GM21786 (cell line): ENCODE data around the gene SNX20.

Source experiments
- ATAC-seq: cut with Tn5 transposase; IDR thresholded peaks from one replicate; pipeline ENCODE4 v1.9.1; 2021; ENCODE audit not compliant: unreplicated experiment

The SNX20 gene

DNA sequence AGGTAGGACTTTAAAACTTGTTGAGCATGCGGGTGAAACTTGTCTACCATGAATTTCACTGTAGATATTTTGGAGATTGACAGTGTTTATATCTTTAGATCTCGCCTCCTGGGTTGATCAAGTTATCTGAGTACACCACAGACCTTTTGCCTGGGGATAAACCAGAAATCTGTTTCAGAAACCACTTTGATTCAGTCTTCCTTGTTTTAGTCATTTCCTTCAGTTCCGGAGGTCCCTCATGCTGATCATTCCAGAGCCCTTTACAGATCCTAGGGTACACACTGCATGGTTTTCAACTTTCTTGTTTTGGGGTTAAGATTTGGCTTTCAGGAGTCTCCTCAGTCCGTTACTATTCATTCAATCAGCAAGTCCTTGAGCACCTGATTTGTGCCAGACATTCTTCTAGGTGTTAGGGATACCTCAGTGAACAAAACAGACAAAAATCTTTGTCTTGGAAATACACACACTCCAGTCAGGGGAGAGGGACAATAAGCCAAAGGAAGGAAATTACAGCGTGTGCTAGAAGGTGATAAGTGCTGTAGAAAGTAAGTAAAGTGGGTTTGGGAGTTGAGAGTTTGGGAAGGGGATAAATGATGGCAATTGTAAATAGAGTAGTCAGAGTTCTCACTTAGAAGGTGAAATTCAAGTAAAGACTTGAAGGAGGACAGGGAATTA is 24.5 kb upstream of the SNX20 start:
- ATAC-seq: no peak

DNA sequence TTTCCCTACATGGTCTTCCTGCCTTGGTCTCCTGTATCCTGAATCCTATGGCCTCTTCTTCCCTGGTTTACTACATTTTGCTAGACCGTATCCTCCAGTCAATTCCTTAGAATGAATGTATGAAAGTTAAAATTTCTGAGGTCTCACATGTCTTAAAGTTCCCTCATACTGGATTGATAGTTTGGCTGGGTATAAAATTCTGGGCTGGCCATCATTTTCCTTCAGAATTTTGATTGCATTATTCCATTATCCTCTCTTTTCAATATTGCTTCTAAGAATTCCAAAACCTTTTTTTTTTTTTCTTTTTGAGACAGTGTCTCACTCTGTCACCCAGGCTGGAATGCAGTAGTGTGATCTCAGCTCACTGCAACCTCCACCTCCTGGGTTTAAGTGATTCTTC is 23.1 kb upstream of the SNX20 start:
- ATAC-seq: no peak

DNA sequence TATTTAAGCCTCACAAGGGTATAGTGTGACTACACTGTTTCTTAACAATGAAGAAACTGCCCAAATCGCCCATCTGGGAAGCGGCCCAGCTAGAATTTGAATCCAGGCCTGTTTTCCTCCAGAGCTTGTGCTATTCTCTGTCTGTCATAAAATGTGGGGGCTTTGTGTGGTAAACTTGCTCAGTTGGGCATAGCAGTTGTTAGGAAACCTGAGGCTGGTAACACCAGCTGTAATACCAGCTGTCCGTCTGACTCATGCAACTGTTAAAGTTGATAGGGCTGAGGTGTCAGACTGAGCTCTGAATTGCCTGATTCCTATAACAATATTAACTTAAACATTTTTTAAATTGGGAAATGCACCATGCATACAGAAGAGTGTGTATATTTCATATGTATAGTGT is 21.6 kb upstream of the SNX20 start:
- no peak for ATAC-seq

DNA sequence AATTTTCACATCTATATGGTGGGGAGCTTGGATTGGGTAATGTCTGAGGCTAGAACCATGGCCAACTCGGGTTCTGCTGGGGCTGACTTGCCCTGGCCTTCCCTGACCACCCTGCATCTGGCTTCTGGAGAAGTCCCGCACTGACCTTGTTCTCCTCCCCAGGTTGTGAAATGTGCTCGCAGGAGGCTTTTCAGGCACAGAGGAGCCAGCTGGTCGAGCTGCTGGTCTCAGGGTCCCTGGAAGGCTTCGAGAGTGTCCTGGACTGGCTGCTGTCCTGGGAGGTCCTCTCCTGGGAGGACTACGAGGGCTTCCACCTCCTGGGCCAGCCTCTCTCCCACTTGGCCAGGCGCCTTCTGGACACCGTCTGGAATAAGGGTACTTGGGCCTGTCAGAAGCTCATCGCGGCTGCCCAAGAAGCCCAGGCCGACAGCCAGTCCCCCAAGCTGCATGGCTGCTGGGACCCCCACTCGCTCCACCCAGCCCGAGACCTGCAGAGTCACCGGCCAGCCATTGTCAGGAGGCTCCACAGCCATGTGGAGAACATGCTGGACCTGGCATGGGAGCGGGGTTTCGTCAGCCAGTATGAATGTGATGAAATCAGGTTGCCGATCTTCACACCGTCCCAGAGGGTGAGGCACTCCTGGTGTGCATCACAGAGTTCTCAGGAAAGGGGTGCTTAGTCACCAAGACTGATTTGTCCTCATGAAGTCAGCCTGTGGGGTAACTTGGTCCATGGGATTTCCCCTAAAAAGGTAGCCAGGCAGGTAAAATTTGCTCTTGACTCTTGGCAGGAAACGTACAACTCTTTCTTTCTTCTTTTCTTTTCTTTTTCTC is 18.4 kb upstream of the SNX20 start:
- no peak for ATAC-seq

DNA sequence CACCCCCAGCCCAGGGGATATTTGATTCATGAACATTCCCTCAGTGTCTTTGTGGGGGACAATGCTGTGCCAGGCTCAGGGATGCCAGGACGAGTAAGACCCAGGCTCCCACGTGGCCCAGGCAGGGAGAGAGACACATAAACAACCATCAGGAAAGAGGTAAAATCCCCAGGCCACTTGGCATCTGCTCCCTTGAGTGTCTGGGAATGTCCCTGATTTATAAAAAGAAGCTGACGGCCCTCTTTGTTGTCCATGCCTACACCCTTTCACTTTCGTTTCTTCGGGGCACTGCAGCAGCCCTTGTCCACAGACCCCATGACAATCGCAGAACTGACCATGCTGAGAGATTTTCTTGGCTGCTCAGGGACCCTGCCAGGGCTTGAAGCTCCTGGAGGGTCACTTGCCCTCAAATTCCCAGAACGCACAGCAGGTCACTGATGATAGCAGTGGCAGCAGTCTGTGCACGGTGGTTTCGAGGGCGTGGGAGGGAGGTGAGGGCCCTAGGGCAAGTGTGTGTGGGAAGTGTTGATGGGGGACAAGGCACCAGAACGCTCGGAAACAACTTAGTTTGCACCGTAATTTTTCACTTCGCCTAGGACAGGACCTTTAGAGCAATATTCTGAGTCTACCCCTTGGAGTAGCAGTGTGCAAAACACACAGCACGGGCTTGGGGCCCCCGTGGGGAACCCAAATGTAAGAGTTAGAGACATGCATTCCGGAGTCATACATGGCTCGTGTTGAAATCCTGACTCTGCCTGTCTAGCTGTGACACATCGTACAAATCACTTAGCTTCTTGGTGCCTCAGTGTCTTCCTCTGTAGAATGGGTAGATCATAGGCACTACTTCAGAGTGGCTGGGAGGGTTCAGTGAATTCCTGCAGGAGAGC is 17.0 kb upstream of the SNX20 start:
- ATAC-seq: peak; percentile 41

DNA sequence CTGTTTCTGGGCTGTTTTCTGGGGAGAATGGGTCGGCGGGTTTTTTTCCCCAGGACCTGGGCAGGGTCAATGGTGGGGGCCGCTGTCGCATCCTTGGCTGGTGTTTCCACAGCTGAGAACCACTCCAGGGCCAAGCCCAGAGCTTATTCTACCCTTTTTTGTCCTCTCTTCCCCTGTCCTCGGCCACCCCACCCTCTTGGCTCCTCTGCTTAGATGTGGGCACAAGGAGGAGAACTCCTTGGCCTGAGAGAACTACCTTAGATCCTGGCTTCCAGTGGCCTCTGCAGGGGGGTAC is 16.3 kb upstream of the SNX20 start:
- ATAC-seq: no peak

DNA sequence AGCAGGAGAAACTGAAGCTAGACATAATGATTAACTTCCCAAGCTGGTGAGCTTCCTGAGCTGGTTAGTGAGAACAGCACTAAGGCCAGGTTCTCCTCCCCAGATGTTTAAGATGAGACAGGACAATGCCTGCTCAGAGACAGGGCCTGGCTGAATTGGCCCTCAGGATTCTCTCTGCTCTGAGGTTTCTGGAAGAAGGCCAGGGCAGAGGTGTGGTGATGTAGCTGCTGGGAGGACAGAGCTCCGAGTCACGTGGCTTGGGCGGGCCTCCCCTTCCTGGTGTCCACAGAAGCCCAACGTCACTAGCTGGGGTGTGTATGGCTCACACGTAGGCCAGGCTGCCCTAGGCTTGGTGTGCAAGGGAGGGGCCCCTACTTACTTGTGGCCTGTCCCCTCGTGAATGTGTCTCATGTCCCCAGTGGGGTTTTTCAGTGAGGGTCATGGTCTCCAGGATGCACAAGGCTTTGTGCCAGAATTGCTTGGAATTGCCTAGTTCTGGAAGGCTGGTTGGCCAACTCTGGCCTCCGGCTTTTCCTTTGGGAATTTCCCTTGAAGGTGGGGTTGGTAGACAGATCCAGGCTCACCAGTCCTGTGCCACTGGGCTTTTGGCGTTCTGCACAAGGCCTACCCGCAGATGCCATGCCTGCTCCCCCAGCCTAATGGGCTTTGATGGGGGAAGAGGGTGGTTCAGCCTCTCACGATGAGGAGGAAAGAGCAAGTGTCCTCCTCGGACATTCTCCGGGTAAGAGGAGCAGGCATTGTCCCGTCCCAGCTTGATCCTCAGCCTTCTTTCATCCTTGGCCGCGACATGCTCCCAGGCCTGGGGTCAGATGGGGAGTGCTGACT is 15.7 kb upstream of the SNX20 start:
- peak; percentile 67 for ATAC-seq

DNA sequence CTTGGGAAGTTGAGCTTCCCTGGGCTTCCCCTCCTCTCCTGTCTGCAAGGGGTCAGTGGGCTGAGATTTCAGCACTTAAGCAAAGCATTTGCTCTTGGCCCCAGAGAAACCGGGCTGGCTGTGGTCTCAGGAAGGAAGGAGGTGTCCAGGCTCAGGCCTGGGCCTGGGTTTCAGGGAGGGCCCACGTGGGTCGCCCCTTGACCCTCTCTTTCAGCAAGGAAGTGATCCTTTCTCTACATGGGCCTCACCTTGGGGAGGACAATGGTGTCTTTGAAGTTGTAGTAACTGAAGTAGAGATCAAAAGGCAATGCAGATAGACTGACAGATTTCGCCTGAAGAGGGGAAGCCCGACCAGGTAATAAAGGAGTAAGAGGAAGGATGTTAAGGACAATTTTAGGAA is 15.0 kb upstream of the SNX20 start:
- no peak for ATAC-seq

DNA sequence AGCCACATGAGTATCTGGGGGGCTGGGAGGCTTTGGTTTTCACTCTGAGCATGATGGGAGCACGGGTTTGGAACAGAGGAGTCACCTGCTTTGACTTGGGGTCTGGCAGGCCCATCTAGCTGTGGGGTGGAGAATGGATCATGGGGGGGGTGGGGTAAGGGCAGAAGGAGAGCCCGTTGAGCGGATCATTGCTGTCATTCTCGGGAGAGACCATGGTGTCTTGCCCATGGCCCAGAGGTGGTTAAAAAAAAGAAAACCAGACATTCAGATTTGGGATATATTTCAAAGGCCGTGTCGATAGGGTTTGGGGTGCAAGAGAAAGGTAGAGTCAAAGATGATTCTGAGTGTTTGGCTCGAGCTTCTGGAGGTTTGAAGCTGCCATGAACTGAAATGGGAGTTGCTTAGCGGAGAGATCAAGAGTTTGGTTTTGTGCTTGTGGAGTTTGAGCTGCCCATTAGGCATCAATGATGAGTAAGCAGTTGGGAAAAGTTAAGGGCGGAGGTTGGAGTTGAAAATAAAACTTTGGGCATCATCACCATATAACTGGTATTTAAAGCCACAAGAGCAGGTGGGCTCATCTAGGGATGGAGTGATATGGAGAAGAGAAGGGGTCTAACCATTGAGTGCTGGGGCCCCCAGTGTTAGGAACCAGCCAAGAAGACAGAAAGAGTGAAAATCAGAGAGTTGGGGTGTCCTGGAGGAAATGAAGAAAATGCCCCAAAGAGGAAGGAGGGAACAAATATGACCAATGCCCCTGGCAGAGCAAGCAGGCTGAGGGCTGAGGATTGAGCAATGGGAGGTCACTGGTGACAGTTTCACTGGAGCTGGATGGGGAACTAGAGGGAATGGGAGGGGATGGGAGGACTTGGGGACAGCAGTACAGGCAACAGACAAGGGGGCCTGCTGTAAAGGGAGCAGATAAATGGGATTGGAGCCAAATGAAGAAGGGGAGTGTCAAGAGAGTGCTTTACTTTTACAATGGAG is 14.2 kb upstream of the SNX20 start:
- ATAC-seq: no peak

DNA sequence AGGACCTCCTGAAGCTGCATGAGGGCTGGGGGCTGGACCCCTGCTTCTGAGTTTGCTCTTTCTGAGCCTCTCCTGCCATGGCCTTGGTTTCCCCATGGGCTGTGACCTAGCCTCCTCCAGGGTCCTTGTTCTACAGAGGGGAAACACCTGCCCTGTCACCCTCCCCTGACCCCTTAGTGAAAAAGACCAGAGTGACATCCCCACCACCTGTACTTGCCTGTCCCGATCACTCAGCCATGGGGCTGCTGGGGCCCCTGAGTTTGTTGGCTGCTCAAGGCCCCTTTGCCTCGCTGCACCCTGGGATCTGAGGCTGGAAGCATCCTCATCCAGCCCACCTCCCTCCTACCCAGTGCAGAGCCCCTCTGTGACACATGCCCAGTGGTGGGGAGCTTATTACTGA is 13.1 kb upstream of the SNX20 start:
- peak; percentile 19 for ATAC-seq

DNA sequence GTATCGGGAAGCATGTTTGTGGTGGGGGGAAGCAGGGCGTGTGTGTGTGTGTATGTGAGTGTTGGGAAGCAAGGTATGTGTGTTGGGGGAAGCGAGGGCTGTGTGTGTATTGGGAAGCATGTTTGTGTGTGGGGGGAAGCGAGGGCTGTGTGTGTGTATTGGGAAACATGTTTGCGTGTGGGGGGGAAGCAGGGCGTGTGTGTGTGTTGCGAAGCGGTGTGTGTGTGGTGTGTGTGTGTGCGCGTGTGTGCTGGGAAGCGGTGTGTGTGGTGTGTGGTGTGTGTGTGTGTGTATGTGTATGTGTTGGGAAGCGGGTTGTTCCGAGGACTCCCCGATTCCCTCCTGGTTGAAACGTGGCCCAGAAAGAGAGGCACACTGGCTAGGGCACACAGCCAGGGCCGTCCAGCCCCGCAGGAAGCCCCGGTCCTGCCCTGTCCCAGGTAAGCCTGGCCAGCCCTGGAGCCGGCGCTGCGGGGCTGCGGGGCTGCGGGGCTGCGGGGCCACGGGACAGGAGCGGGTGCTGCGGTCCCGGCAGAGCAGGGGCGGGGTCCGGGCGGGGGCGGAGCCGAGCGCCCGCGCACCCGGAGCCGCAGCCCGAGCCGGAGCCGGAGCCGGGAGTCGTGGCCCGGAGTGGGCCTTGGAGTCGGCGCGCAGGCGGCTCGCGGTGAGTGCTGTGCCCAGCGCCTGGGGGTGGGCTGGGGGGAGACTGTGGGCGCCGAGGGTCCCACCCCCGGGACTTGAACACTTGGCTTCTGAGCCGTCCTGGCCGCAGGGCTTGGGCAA is 12.1 kb upstream of the SNX20 start, which contains the start of gene NOD2:
Gene NOD2 (plus strand): TSS at position 608 of the 783 bp plus-strand sequence. CDS start 5,890 bp downstream, outside the sequence.
- ATAC-seq: no peak

DNA sequence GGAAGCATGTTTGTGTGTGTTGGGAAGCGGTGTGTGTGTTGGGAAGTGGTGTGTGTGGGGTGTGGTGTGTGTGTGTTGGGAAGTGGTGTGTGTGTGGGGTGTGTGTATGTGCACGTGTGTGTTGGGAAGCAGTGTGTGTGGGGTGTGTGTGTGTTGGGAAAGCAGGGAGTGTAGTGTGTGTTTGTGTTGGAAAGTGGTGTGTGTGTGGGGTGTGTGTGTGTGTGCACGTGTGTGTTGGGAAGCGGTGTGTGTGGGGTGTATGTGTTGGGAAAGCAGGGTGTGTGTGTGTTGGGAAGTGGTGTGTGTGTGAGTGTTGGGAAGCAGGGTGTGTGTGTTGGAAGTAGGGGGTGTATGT is 11.5 kb upstream of the SNX20 start:
- ATAC-seq: no peak

DNA sequence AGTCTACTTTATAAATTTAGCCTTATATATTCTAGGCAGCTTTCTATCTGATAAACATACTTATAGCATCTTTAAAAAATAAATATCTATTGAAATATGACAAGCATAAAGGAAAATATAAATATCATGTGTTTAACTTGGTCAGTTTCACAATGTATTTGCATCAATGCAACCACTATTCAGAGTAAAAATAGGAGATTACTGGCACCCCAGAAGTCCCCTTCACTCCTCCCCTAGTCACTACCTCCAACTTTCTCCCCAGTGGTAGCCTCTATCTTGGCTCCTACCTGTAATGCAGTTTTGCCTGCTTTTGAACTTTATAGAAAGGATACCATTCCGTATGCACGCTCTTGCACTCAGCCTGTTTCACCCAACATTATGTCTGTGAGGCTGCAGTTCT is 9.1 kb upstream of the SNX20 start:
- no peak for ATAC-seq

DNA sequence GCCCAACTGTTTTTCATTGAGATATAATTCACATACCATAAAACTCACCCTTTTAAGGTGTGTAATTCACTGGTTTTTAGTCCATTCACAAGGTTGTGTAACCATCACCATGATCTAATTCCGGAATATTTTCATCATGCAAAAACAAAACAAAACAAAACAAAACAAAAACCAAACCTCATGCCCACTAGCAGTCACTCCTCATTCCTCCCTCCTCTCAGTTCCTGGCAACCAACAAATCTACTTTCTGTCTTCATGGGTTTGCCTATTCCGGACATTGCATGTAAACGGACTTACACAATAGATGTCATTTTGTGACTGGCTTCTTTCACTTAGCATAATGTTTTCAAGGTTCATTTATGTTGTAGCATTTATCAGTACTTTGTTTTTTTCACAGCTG is 7.8 kb upstream of the SNX20 start:
- no peak for ATAC-seq

DNA sequence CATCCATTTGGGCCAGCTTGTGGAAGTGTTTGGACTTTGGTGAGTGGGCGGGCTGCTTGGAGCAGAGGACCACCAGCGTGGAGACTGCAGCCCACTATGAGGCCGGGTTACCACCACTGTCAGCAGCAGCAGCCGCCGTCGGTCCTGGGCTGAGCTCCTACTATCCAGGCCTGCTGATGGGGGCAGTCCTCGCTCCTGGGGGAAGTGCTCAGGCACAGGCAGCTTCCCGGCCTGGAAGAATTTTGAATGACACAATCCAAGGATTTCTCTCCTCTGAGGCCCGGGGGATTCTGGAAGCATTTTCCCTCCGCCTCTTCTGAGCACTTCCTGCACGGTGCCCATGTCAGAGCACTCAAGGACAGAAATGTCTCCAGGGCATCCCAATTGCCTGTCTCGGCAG is 7.0 kb upstream of the SNX20 start:
- no peak for ATAC-seq

DNA sequence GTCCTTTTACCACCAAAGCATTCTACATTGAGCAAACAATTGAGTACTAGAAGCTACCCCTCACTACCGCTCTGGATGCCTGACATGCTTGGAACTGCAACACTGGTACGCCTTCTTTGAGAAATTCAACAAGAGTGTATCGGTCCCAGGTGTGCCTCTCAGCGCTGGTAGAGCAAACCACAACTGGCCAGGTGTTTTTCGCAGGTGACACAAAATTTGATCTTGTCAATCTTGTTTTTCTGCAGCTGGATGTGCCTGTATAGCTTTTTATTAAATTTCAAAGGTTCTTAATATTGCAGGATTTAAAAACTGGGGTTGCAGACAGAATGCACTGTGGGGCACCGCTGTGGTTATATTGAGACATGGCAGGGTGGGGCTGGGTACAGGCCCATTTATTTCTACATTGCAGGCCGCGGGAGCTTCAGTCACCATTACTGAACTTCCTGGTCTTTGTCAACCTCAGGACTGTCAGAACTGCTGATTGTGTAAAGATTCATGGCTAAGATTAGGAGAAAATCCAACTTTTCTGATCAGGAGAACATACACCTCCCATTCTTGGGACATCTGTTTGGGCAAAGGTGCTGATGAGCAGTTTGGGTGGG is 4.5 kb upstream of the SNX20 start:
- no peak for ATAC-seq

DNA sequence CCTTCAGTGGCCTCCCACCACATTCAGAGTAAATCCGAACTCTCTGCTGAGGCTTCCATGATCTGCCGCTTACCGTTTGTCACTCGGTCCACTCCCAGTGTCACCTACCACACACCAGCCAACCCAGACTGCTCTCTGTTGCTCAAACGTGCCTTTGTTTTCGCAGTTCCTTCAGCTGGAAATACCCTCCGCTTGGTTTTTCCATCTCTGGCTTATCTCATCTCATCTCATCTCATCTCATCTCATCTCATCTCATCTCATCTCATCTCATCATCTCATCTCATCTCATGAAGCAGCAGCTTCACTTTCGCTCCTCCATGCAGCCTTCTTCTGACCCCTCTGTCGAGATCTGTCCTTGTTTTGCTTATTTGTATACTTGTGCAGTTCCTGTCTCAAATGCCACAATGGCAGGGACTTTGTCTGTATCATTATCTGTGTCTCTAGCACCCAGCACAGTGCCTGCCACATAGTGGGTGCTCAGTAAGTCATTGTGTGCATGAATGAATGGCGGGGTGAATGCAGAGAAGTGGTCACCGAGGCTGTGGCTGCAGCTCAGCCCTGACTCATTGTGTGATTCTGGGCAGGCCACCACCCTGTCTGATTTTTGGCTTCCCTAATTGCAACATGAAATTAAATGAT is 3.8 kb upstream of the SNX20 start:
- ATAC-seq: no peak
